Measurements from ENCODE around the gene MYO9B.

MYO9B gene

DNA sequence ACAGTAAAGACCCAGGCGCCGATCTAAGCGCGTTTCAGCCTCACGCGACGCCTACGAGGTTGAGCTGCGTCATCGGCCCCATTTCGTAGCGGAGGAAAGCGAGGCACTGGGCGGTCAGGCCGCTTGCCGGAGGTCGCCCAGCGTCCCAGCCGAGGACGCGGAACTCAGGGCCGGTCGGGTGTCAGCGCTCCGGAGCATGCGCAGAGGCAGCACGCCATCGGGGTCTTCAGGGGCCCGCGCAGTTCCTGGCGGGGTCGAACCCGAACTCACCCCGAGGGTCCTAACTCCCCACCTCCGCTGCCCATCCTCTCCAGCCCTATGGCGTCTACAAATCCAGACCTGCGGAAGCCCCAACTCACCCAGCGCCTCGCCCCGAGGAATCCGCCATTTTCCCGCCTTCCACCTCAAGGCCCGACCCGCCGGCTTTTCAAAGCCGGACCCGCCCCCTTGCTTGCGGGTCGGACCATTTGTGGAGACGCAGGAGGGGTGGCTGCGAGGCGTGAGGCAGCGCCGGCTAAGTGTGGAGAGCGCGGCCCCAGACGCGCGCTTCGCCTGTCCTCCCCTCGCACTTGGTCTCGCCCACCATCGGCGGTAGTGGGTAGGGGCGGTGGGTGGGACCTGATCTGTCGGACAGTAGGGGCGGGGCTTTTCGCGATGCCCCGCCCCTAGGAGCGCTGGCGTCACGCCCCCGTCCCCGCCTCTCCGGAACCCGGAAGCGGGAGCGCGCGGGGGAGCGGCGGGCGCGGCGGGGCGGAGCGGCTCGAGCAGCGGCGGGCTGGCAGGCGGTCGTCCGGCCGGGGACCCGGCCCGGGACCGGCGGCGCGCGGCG is at the start of gene MYO9B, which contains the start of gene HAUS8:
MYO9B (plus strand) TSS at position 743 of the 829 bp plus-strand sequence. CDS start 25,941 bp downstream, outside the sequence.
HAUS8 (minus strand) TSS at position 418 of the 829 bp plus-strand sequence; CDS start at position 388, 30 bp downstream.
- DNase-seq (peak; percentile 100), ATAC-seq (ENCODE audit: insufficient read depth, low read depth) (peak; percentile 91)
- H3K4me3 ChIP-seq (ENCODE audit: low read depth in 1 of 2, low read length in 2 of 2), result peak within 1 kb of the TSS; percentile 48 to 91
- no peaks in the 10 kb centered on the region for H3K9me3 ChIP-seq (ENCODE audit: insufficient read depth, low read length, severe bottlenecking)
- peak within 1 kb of the TSS; percentile 83 for H2AFZ ChIP-seq (ENCODE audit: low read depth, low read length)
- H4K20me1 ChIP-seq (ENCODE audit: insufficient read depth, low read length), result peaks cover 72% of the 10 kb centered on the region
- H3K9ac ChIP-seq (ENCODE audit: low read depth, low read length), result peak within 1 kb of the TSS; percentile 83
- H3K4me2 ChIP-seq (ENCODE audit: insufficient read depth, low read length), result peak within 1 kb of the TSS; percentile 94
- peak within 1 kb of the TSS; percentile 93 for H3K27ac ChIP-seq (ENCODE audit: low read length)
- H3K79me2 ChIP-seq (ENCODE audit: insufficient read depth, low read length), result peaks cover 96% of the 10 kb centered on the region
- TF ChIP-seq, protein P1, sequence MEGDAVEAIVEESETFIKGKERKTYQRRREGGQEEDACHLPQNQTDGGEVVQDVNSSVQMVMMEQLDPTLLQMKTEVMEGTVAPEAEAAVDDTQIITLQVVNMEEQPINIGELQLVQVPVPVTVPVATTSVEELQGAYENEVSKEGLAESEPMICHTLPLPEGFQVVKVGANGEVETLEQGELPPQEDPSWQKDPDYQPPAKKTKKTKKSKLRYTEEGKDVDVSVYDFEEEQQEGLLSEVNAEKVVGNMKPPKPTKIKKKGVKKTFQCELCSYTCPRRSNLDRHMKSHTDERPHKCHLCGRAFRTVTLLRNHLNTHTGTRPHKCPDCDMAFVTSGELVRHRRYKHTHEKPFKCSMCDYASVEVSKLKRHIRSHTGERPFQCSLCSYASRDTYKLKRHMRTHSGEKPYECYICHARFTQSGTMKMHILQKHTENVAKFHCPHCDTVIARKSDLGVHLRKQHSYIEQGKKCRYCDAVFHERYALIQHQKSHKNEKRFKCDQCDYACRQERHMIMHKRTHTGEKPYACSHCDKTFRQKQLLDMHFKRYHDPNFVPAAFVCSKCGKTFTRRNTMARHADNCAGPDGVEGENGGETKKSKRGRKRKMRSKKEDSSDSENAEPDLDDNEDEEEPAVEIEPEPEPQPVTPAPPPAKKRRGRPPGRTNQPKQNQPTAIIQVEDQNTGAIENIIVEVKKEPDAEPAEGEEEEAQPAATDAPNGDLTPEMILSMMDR (IDR thresholded peaks at IDR 0.05; ENCODE audit: borderline replicate concordance, extremely low read depth, low read length, poor library complexity, severe bottlenecking), result no peak
- TF ChIP-seq EZH2 (IDR thresholded peaks at IDR 0.05; ENCODE audit: borderline replicate concordance, low read depth, low read length, severe bottlenecking), result no peak
- H3K36me3 ChIP-seq (ENCODE audit: insufficient read depth, low read length), result peaks cover 36% of the 10 kb centered on the region
- no peaks in the 10 kb centered on the region for H3K27me3 ChIP-seq (ENCODE audit: insufficient read depth, low read length, poor library complexity)
- peaks cover 48% of the 10 kb centered on the region for H3K4me1 ChIP-seq (ENCODE audit: insufficient read depth, low read length)

DNA sequence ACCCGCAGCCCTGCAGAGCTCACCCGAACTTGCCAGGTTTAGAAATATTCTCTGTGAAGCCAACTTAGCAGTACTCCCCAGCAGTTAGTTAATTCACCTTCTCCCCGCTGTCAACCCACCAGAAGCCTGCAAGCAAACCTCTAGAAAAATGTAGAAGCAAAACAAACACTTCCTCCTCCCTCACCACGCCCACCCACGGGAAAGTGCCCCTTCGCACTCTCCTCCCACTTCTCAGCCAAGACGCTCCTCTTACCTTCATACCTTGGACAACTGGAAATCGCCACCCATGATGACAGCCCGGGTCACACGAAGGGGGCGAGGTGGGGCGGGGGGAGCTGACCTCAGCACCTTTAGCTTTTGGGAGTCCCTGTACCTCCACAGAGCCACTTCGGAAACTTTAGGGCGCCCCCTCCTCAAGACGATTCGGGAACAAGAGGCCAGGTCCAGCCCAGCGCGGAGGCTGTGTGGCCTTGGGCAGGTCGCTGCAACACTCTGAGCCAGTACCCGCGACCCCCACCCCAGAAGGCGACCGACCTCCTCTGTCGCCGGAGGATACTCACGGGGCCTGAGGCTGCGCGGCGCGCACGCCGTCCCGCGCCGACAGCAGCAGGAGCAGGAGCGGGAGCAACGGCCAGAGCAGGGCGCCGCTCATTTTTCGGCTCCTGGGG is 49.5 kb upstream of the MYO9B start:
- no peak overlapping the region for H3K27ac ChIP-seq (ENCODE audit: low read length)
- peaks cover 19% of the 10 kb centered on the region for H3K9me3 ChIP-seq (ENCODE audit: insufficient read depth, low read length, severe bottlenecking)
- H3K4me2 ChIP-seq (ENCODE audit: insufficient read depth, low read length), result no peak overlapping the region

GRCh38 chr19:17026706-17027534 is 48.7 kb upstream of the MYO9B start, which contains the start of gene CPAMD8:
Gene CPAMD8, minus strand, starts transcription at chr19:17026810. Its CDS starts 168 bp downstream, at chr19:17026642.
- H3K4me2 ChIP-seq (ENCODE audit: insufficient read depth, low read length), result no peak within 1 kb of the TSS
- no peak within 1 kb of the TSS for H2AFZ ChIP-seq (ENCODE audit: low read depth, low read length)
- H3K4me3 ChIP-seq (ENCODE audit: low read depth in 1 of 2, low read length in 2 of 2), result no peak within 1 kb of the TSS
- no peaks in the 10 kb centered on the region for H3K27me3 ChIP-seq (ENCODE audit: insufficient read depth, low read length, poor library complexity)
- no peak within 1 kb of the TSS for H3K9ac ChIP-seq (ENCODE audit: low read depth, low read length)
- H4K20me1 ChIP-seq (ENCODE audit: insufficient read depth, low read length), result no peaks in the 10 kb centered on the region
- no peaks in the 10 kb centered on the region for H3K79me2 ChIP-seq (ENCODE audit: insufficient read depth, low read length)
- no peaks in the 10 kb centered on the region for H3K4me1 ChIP-seq (ENCODE audit: insufficient read depth, low read length)
- peaks cover 13% of the 10 kb centered on the region for H3K9me3 ChIP-seq (ENCODE audit: insufficient read depth, low read length, severe bottlenecking)
- DNase-seq, result no peak
- no peak within 1 kb of the TSS for H3K27ac ChIP-seq (ENCODE audit: low read length)
- H3K36me3 ChIP-seq (ENCODE audit: insufficient read depth, low read length), result no peaks in the 10 kb centered on the region
- ATAC-seq (ENCODE audit: insufficient read depth, low read depth), result no peak
- TF ChIP-seq EZH2 (IDR thresholded peaks at IDR 0.05; ENCODE audit: borderline replicate concordance, low read depth, low read length, severe bottlenecking), result no peak

More for the DNA sequence above, 49.5 kb upstream of the MYO9B start:
- Histone ChIP-seq H3K27me3 (ENCODE audit: insufficient read depth, low read length, poor library complexity) (no peaks in the 10 kb centered on the region), H3K4me3 (ENCODE audit: low read depth in 1 of 2, low read length in 2 of 2) (no peak overlapping the region), H3K4me1 (ENCODE audit: insufficient read depth, low read length) (no peaks in the 10 kb centered on the region), H3K36me3 (ENCODE audit: insufficient read depth, low read length) (no peaks in the 10 kb centered on the region), H3K79me2 (ENCODE audit: insufficient read depth, low read length) (no peaks in the 10 kb centered on the region), H2AFZ (ENCODE audit: low read depth, low read length) (no peak overlapping the region), H3K9ac (ENCODE audit: low read depth, low read length) (no peak overlapping the region), H4K20me1 (ENCODE audit: insufficient read depth, low read length) (no peaks in the 10 kb centered on the region)
- TF ChIP-seq, protein P1 (IDR thresholded peaks at IDR 0.05; ENCODE audit: borderline replicate concordance, extremely low read depth, low read length, poor library complexity, severe bottlenecking), result no peak
- TF ChIP-seq EZH2 (IDR thresholded peaks at IDR 0.05; ENCODE audit: borderline replicate concordance, low read depth, low read length, severe bottlenecking), result no peak
- no peak for DNase-seq
- ATAC-seq (ENCODE audit: insufficient read depth, low read depth), result no peak

All from DND-41 (cell line).